Mesendoderm (in vitro differentiated cells): Measurements from ENCODE around the gene HSFX2.
"Not testable (repeated sequence)": the region's sequence is repeated elsewhere in the genome, so short reads cannot be mapped to it uniquely, and the experiment has no call there.

Experiments used
- DNase-seq: peaks from one replicate; pipeline ENCODE4 v3.0.0; 2013
- H2AK5ac ChIP-seq: 2 replicates; pipeline ENCODE4 v1.6.1; 2013; ENCODE audit warnings: low read length, inconsistent platforms
- H2BK120ac ChIP-seq: 2 replicates; pipeline ENCODE4 v1.6.1; 2013; ENCODE audit warnings: low read depth, mild to moderate bottlenecking, low read length, moderate library complexity, mixed read lengths
- H2BK15ac ChIP-seq: replicated peaks from 2 replicates; pipeline ENCODE4 v1.6.1; 2013; ENCODE audit warnings: low read depth, mild to moderate bottlenecking, moderate library complexity
- H2BK5ac ChIP-seq: 2 replicates; pipeline ENCODE4 v1.6.1; 2013; ENCODE audit warnings: low read length, inconsistent platforms
- H3K18ac ChIP-seq: 2 replicates; pipeline ENCODE4 v1.6.1; 2013; ENCODE audit warnings: mild to moderate bottlenecking, low read length, mixed read lengths
- H3K23ac ChIP-seq: one replicate; pipeline ENCODE4 v1.6.1; 2013; ENCODE audit warnings: low read length
- H3K27ac ChIP-seq: 2 replicates; pipeline ENCODE4 v1.5.1; 2013; ENCODE audit warnings: low read depth, mild to moderate bottlenecking, inconsistent platforms, low read length, moderate library complexity
- H3K27me3 ChIP-seq: 2 replicates; pipeline ENCODE4 v1.6.1; 2013; ENCODE audit warnings: low read length, control low read depth, mild to moderate bottlenecking, inconsistent platforms; ENCODE audit not compliant: insufficient read depth, poor library complexity
- H3K36me3 ChIP-seq: 2 replicates; pipeline ENCODE4 v1.6.1; 2013; ENCODE audit warnings: low read length, inconsistent platforms; ENCODE audit not compliant: control insufficient read depth, insufficient read depth
- H3K4ac ChIP-seq: one replicate; pipeline ENCODE4 v1.6.1; 2013; ENCODE audit warnings: low read depth, mild to moderate bottlenecking, low read length, moderate library complexity
- H3K4me1 ChIP-seq: 2 replicates; pipeline ENCODE4 v1.6.1; 2013; ENCODE audit warnings: low read depth, low read length, inconsistent platforms; ENCODE audit not compliant: control insufficient read depth
- H3K4me2 ChIP-seq: 2 replicates; pipeline ENCODE4 v1.6.1; 2013; ENCODE audit warnings: low read length
- H3K4me3 ChIP-seq: 2 replicates; pipeline ENCODE4 v1.5.1; 2013; ENCODE audit warnings: mild to moderate bottlenecking, low read length
- H3K56ac ChIP-seq: one replicate; pipeline ENCODE4 v1.6.1; 2013; ENCODE audit warnings: low read length
- H3K79me1 ChIP-seq: 2 replicates; pipeline ENCODE4 v1.6.1; 2013; ENCODE audit warnings: low read length, inconsistent platforms
- H3K79me2 ChIP-seq: 2 replicates; pipeline ENCODE4 v1.6.1; 2013; ENCODE audit warnings: mild to moderate bottlenecking, low read length; ENCODE audit not compliant: control insufficient read depth, insufficient read depth
- H3K9ac ChIP-seq: 2 replicates; pipeline ENCODE4 v1.6.1; 2013; ENCODE audit warnings: low read length, inconsistent platforms
- H4K5ac ChIP-seq: one replicate; pipeline ENCODE4 v1.6.1; 2013; ENCODE audit warnings: low read length
- H4K8ac ChIP-seq: one replicate; pipeline ENCODE4 v1.6.1; 2013; ENCODE audit warnings: low read depth, mild to moderate bottlenecking, control low read depth, low read length, moderate library complexity
- WGBS: extraction: QIAGEN DNeasy Blood & Tissue Kit; methylation state at CpG from one replicate; pipeline ENCODE4 v1.1.7; 2013; ENCODE audit warnings: low lambda C conversion rate, missing lambda C conversion rate; ENCODE audit not compliant: insufficient coverage; ENCODE audit errors: extremely low coverage; 5-methylcytosine and 5-hydroxymethylcytosine counted together

HSFX2 gene

GRCh38 chrX:149628280-149628679 is 33.2 kb upstream of the HSFX2 start:
- DNase-seq = no peak
- Histone ChIP-seq H3K23ac (no peak overlapping the region), H3K56ac (no peak overlapping the region), H3K9ac (no peak overlapping the region), H3K4me3 (no peak overlapping the region), H3K4ac (no peak overlapping the region), H3K27ac (no peak overlapping the region), H2BK5ac (no peak overlapping the region), H3K36me3 (no peaks in the 10 kb centered on the region), H4K8ac (no peak overlapping the region), H3K79me2 (peaks cover 12% of the 10 kb centered on the region), H3K4me1 (no peaks in the 10 kb centered on the region), H2BK15ac (no peak overlapping the region), H2BK120ac (no peak overlapping the region), H3K27me3 (no peaks in the 10 kb centered on the region), H3K79me1 (peaks cover 3% of the 10 kb centered on the region), H4K5ac (no peak overlapping the region), H3K4me2 (no peak overlapping the region), H3K18ac (peak overlapping the region; percentile 39), H2AK5ac (no peak overlapping the region)
- no CpG with 5 or more reads among the region's 3 CpGs for whole genome bisulfite sequencing

GRCh38 chrX:149626829-149627228 is 31.7 kb upstream of the HSFX2 start:
- not testable (repeated sequence) for H3K4me3 ChIP-seq, H3K36me3 ChIP-seq, H2AK5ac ChIP-seq, H4K8ac ChIP-seq, H3K4me2 ChIP-seq, H3K23ac ChIP-seq, H3K9ac ChIP-seq, H3K27me3 ChIP-seq, H3K27ac ChIP-seq, H2BK15ac ChIP-seq, H3K18ac ChIP-seq, H3K56ac ChIP-seq, H3K4me1 ChIP-seq, H4K5ac ChIP-seq, H3K79me1 ChIP-seq, H2BK120ac ChIP-seq, H3K4ac ChIP-seq, H2BK5ac ChIP-seq
- no CpG with 5 or more reads among the region's 8 CpGs for WGBS
- H3K79me2 ChIP-seq = peaks cover 14% of the 10 kb centered on the region
- DNase-seq = peak; percentile 72

- not testable (repeated sequence) for H3K4me1 ChIP-seq, H3K4me2 ChIP-seq, H2AK5ac ChIP-seq, H3K18ac ChIP-seq, H3K23ac ChIP-seq, H3K9ac ChIP-seq, H4K8ac ChIP-seq, DNase-seq, H3K79me2 ChIP-seq, H3K36me3 ChIP-seq, H2BK5ac ChIP-seq, H3K4me3 ChIP-seq, H3K27ac ChIP-seq, H2BK15ac ChIP-seq, H2BK120ac ChIP-seq, H3K56ac ChIP-seq, H3K79me1 ChIP-seq, H3K4ac ChIP-seq, H4K5ac ChIP-seq, H3K27me3 ChIP-seq
- WGBS = no CpG with 5 or more reads among the region's 1 CpG
Observed at GRCh38 chrX:149619662-149620061, 24.5 kb upstream of the HSFX2 start.

- H3K4me2 ChIP-seq = no peak overlapping the region
- H3K56ac ChIP-seq = no peak overlapping the region
- no peaks in the 10 kb centered on the region for H3K79me1 ChIP-seq
- H3K9ac ChIP-seq = no peak overlapping the region
- H3K27ac ChIP-seq = no peak overlapping the region
- no peak for DNase-seq
- no peak overlapping the region for H3K18ac ChIP-seq
- no peak overlapping the region for H3K4ac ChIP-seq
- H3K36me3 ChIP-seq = no peaks in the 10 kb centered on the region
- H3K4me3 ChIP-seq = no peak overlapping the region
- no peak overlapping the region for H4K8ac ChIP-seq
- H3K4me1 ChIP-seq = no peaks in the 10 kb centered on the region
- peaks cover 5% of the 10 kb centered on the region for H3K79me2 ChIP-seq
- no peak overlapping the region for H2BK5ac ChIP-seq
- no peak overlapping the region for H2BK120ac ChIP-seq
- no peak overlapping the region for H4K5ac ChIP-seq
- H2AK5ac ChIP-seq = no peak overlapping the region
- no peak overlapping the region for H3K23ac ChIP-seq
- H3K27me3 ChIP-seq = no peaks in the 10 kb centered on the region
- no peak overlapping the region for H2BK15ac ChIP-seq
- no CpG with 5 or more reads among the region's 3 CpGs for WGBS
Observed at GRCh38 chrX:149618871-149619270, 23.8 kb upstream of the HSFX2 start.

GRCh38 chrX:149611623-149612175 is 16.6 kb upstream of the HSFX2 start:
- no peaks in the 10 kb centered on the region for H3K27me3 ChIP-seq
- H3K79me1 ChIP-seq = no peaks in the 10 kb centered on the region
- no peak overlapping the region for H3K4me3 ChIP-seq
- H3K23ac ChIP-seq = no peak overlapping the region
- H2BK120ac ChIP-seq = no peak overlapping the region
- H2BK15ac ChIP-seq = no peak overlapping the region
- H3K27ac ChIP-seq = no peak overlapping the region
- H2AK5ac ChIP-seq = no peak overlapping the region
- no peak overlapping the region for H2BK5ac ChIP-seq
- no peaks in the 10 kb centered on the region for H3K36me3 ChIP-seq
- H3K4ac ChIP-seq = no peak overlapping the region
- H3K4me2 ChIP-seq = no peak overlapping the region
- H4K5ac ChIP-seq = no peak overlapping the region
- H3K4me1 ChIP-seq = no peaks in the 10 kb centered on the region
- H4K8ac ChIP-seq = no peak overlapping the region
- no CpG with 5 or more reads among the region's 1 CpG for WGBS
- no peaks in the 10 kb centered on the region for H3K79me2 ChIP-seq
- H3K56ac ChIP-seq = no peak overlapping the region
- DNase-seq = no peak
- no peak overlapping the region for H3K9ac ChIP-seq
- no peak overlapping the region for H3K18ac ChIP-seq

GRCh38 chrX:149610511-149610910 is 15.4 kb upstream of the HSFX2 start:
- no peak overlapping the region for H3K27ac ChIP-seq
- no peaks in the 10 kb centered on the region for H3K4me1 ChIP-seq
- peak; percentile 10 for DNase-seq
- no peak overlapping the region for H3K4ac ChIP-seq
- no peak overlapping the region for H3K4me2 ChIP-seq
- no peaks in the 10 kb centered on the region for H3K79me1 ChIP-seq
- no peaks in the 10 kb centered on the region for H3K36me3 ChIP-seq
- H2BK120ac ChIP-seq = no peak overlapping the region
- no peaks in the 10 kb centered on the region for H3K79me2 ChIP-seq
- no peak overlapping the region for H3K18ac ChIP-seq
- no peak overlapping the region for H3K23ac ChIP-seq
- no CpG with 5 or more reads among the region's 5 CpGs for WGBS
- H4K8ac ChIP-seq = no peak overlapping the region
- no peak overlapping the region for H2BK15ac ChIP-seq
- H3K9ac ChIP-seq = no peak overlapping the region
- H3K4me3 ChIP-seq = no peak overlapping the region
- no peak overlapping the region for H4K5ac ChIP-seq
- no peak overlapping the region for H2BK5ac ChIP-seq
- H2AK5ac ChIP-seq = no peak overlapping the region
- H3K27me3 ChIP-seq = no peaks in the 10 kb centered on the region
- H3K56ac ChIP-seq = no peak overlapping the region
